ENCODE results near the gene RUNDC1. TPM values are rescaled to one million over a fixed set of nuclear protein-coding genes. Genes with fewer than 3 reads are reported as not detected.
"Not testable (repeated sequence)": the region's sequence is repeated elsewhere in the genome, so short reads cannot be mapped to it uniquely, and the experiment has no call there.

Gene RUNDC1
- 5.8 TPM for total RNA-seq

GRCh38 chr17:42980274-42980765 is at the start of gene RUNDC1:
RUNDC1 (plus strand) TSS chr17:42980565; CDS start chr17:42980577, 12 bp downstream.
- peak; percentile 89 for ATAC-seq

- no peak for ATAC-seq
Measured at GRCh38 chr17:42937712-42938596, 42.4 kb upstream of the RUNDC1 start.

- ATAC-seq = no peak
Measured at GRCh38 chr17:42944211-42944610, 36.2 kb upstream of the RUNDC1 start.

GRCh38 chr17:42946812-42947211 is 33.6 kb upstream of the RUNDC1 start:
- no peak for ATAC-seq

GRCh38 chr17:42950044-42950783 is 30.2 kb upstream of the RUNDC1 start:
- ATAC-seq = no peak

- ATAC-seq = no peak
Measured at GRCh38 chr17:42953669-42954068, 26.7 kb upstream of the RUNDC1 start.

GRCh38 chr17:42964161-42964932 is 16.0 kb upstream of the RUNDC1 start, which contains the start of gene AARSD1:
AARSD1 (minus strand) TSS chr17:42964454; CDS start chr17:42964440, 14 bp downstream.
- ATAC-seq = peak; percentile 94

- no peak for ATAC-seq
Measured at GRCh38 chr17:42967925-42968324, 12.4 kb upstream of the RUNDC1 start.

- no peak for ATAC-seq
Measured at GRCh38 chr17:42969001-42969581, 11.3 kb upstream of the RUNDC1 start.

- peak; percentile 39 for ATAC-seq
Measured at GRCh38 chr17:42971589-42971988, 8.8 kb upstream of the RUNDC1 start.

- not testable (repeated sequence) for ATAC-seq
Measured at GRCh38 chr17:42973323-42973722, 7.0 kb upstream of the RUNDC1 start.

GRCh38 chr17:42975265-42975664 is 5.1 kb upstream of the RUNDC1 start:
- no peak for ATAC-seq

- not testable (repeated sequence) for ATAC-seq
Measured at GRCh38 chr17:42975701-42976100, 4.7 kb upstream of the RUNDC1 start.

- ATAC-seq = peak; percentile 26
Measured at GRCh38 chr17:42979511-42980273, 673 bp upstream of the RUNDC1 start, which contains the start of gene PTGES3L. PTGES3L (minus strand) TSS chr17:42980080; CDS start chr17:42980053, 27 bp downstream.

- ATAC-seq = peak; percentile 79
Measured at GRCh38 chr17:42980766-42981397, 517 bp downstream of the RUNDC1 start.

- no peak for ATAC-seq
Measured at GRCh38 chr17:42982266-42982665, 1.9 kb downstream of the RUNDC1 start.

GRCh38 chr17:42985225-42985624 is 4.9 kb downstream of the RUNDC1 start:
- ATAC-seq = no peak

GRCh38 chr17:42989141-42989540 is 8.8 kb downstream of the RUNDC1 start:
- no peak for ATAC-seq

- ATAC-seq = peak; percentile 57
Measured at GRCh38 chr17:42989726-42990652, 9.6 kb downstream of the RUNDC1 start.

- no peak for ATAC-seq
Measured at GRCh38 chr17:42991471-42991870, 11.1 kb downstream of the RUNDC1 start.

Data from esophagus mucosa (tissue), 1 donor.